Memory B cell (primary cell): ENCODE measurements around the gene SLC25A3.
"Not testable (repeated sequence)": the region's sequence is repeated elsewhere in the genome, so short reads cannot be mapped to it uniquely, and the experiment has no call there.

ENCODE experiments used
- ATAC-seq: fragments of 150-1000 bp; cut with Tn5 transposase; 2 replicates; pipeline ENCODE4 v1.10.0; 2021; ENCODE audit warnings: low read depth, mild to moderate bottlenecking, moderate library complexity
- DNase-seq, 2 donors: peaks; one replicate each; pipeline ENCODE4 v3.0.0; 2022; ENCODE audit warnings: low spot score in 2 of 2
- H3K27ac Mint-ChIP-seq: one replicate; pipeline ENCODE4 v1.8.0; 2022; ENCODE audit warnings: mild to moderate bottlenecking, moderate library complexity, mixed read lengths
- H3K27me3 Mint-ChIP-seq: one replicate; pipeline ENCODE4 v1.8.0; 2022; ENCODE audit warnings: mixed read lengths
- H3K36me3 Mint-ChIP-seq: one replicate; pipeline ENCODE4 v1.8.0; 2022; ENCODE audit warnings: mild to moderate bottlenecking, mixed read lengths
- H3K4me1 Mint-ChIP-seq: one replicate; pipeline ENCODE4 v1.8.0; 2022; ENCODE audit warnings: mixed read lengths
- H3K4me3 Mint-ChIP-seq: one replicate; pipeline ENCODE4 v1.8.0; 2022; ENCODE audit warnings: mild to moderate bottlenecking, moderate library complexity, mixed read lengths
- H3K9me3 Mint-ChIP-seq: one replicate; pipeline ENCODE4 v1.8.0; 2022; ENCODE audit warnings: mixed read lengths

Gene SLC25A3

GRCh38 chr12:98612696-98613334, 19.3 kb downstream of the SLC25A3 start:
- Mint-ChIP-seq H3K27ac (peak overlapping the region; percentile 92), H3K9me3 (no peaks in the 10 kb centered on the region), H3K4me3 (peak overlapping the region; percentile 43), H3K4me1 (peaks cover 12% of the 10 kb centered on the region), H3K36me3 (no peaks in the 10 kb centered on the region), H3K27me3 (no peaks in the 10 kb centered on the region)
- peak; percentile 35 to 42 for DNase-seq
- peak; percentile 96 for ATAC-seq

GRCh38 chr12:98618952-98619351, 25.5 kb downstream of the SLC25A3 start:
- H3K36me3 Mint-ChIP-seq: no peaks in the 10 kb centered on the region
- no peaks in the 10 kb centered on the region for H3K9me3 Mint-ChIP-seq
- H3K27me3 Mint-ChIP-seq: no peaks in the 10 kb centered on the region
- peaks cover 4% of the 10 kb centered on the region for H3K4me1 Mint-ChIP-seq
- DNase-seq (no peak), ATAC-seq (no peak)
- no peak overlapping the region for H3K4me3 Mint-ChIP-seq
- H3K27ac Mint-ChIP-seq: no peak overlapping the region

GRCh38 chr12:98635657-98636323, 42.3 kb downstream of the SLC25A3 start:
- peaks cover 7% of the 10 kb centered on the region for H3K4me1 Mint-ChIP-seq
- no peaks in the 10 kb centered on the region for H3K9me3 Mint-ChIP-seq
- H3K4me3 Mint-ChIP-seq: no peak overlapping the region
- no peak for DNase-seq
- peaks cover 7% of the 10 kb centered on the region for H3K36me3 Mint-ChIP-seq
- H3K27ac Mint-ChIP-seq: no peak overlapping the region
- peak; percentile 83 for ATAC-seq
- no peaks in the 10 kb centered on the region for H3K27me3 Mint-ChIP-seq

- H3K27me3 Mint-ChIP-seq: no peaks in the 10 kb centered on the region
- H3K4me1 Mint-ChIP-seq: peaks cover 9% of the 10 kb centered on the region
- H3K36me3 Mint-ChIP-seq: peaks cover 8% of the 10 kb centered on the region
- ATAC-seq (no peak), DNase-seq (no peak)
- H3K9me3 Mint-ChIP-seq: no peaks in the 10 kb centered on the region
- no peak overlapping the region for H3K4me3 Mint-ChIP-seq
- no peak overlapping the region for H3K27ac Mint-ChIP-seq
Observed at GRCh38 chr12:98637068-98637467, 43.6 kb downstream of the SLC25A3 start.

GRCh38 chr12:98638009-98638408, 44.5 kb downstream of the SLC25A3 start:
- peaks cover 9% of the 10 kb centered on the region for H3K4me1 Mint-ChIP-seq
- H3K27ac Mint-ChIP-seq: no peak overlapping the region
- no peaks in the 10 kb centered on the region for H3K27me3 Mint-ChIP-seq
- DNase-seq (no peak), ATAC-seq (no peak)
- H3K9me3 Mint-ChIP-seq: no peaks in the 10 kb centered on the region
- no peak overlapping the region for H3K4me3 Mint-ChIP-seq
- H3K36me3 Mint-ChIP-seq: peaks cover 5% of the 10 kb centered on the region

- Mint-ChIP-seq H3K27me3 (no peaks in the 10 kb centered on the region), H3K36me3 (peaks cover 3% of the 10 kb centered on the region), H3K27ac (no peak overlapping the region), H3K9me3 (no peaks in the 10 kb centered on the region), H3K4me3 (no peak overlapping the region), H3K4me1 (peaks cover 12% of the 10 kb centered on the region)
- DNase-seq (no peak), ATAC-seq (no peak)
Observed at GRCh38 chr12:98639491-98639890, 46.0 kb downstream of the SLC25A3 start.

GRCh38 chr12:98642801-98643200, 49.3 kb downstream of the SLC25A3 start:
- not testable (repeated sequence) for H3K9me3 Mint-ChIP-seq, H3K27me3 Mint-ChIP-seq, H3K27ac Mint-ChIP-seq, ATAC-seq, H3K36me3 Mint-ChIP-seq, DNase-seq
- peak overlapping the region; percentile 46 for H3K4me3 Mint-ChIP-seq
- peaks cover 10% of the 10 kb centered on the region for H3K4me1 Mint-ChIP-seq

GRCh38 chr12:98644433-98644711, 50.9 kb downstream of the SLC25A3 start:
- H3K27me3 Mint-ChIP-seq: no peaks in the 10 kb centered on the region
- H3K4me1 Mint-ChIP-seq: peaks cover 12% of the 10 kb centered on the region
- peak overlapping the region; percentile 95 for H3K27ac Mint-ChIP-seq
- no peak for DNase-seq
- ATAC-seq: peak; percentile 2
- peaks cover 1% of the 10 kb centered on the region for H3K36me3 Mint-ChIP-seq
- H3K9me3 Mint-ChIP-seq: no peaks in the 10 kb centered on the region
- peak overlapping the region; percentile 99 for H3K4me3 Mint-ChIP-seq

- Mint-ChIP-seq H3K4me3 (peak within 1 kb of the TSS; percentile 99), H3K27ac (peak within 1 kb of the TSS; percentile 95), H3K9me3 (no peaks in the 10 kb centered on the region), H3K36me3 (peaks cover 5% of the 10 kb centered on the region), H3K27me3 (no peaks in the 10 kb centered on the region), H3K4me1 (peaks cover 12% of the 10 kb centered on the region)
- ATAC-seq (peak; percentile 88), DNase-seq (peak; percentile 98 to 99)
Observed at GRCh38 chr12:98644712-98645571, 51.5 kb downstream of the SLC25A3 start, which contains the start of the genes APAF1 and IKBIP. Gene APAF1, plus strand, starts transcription at chr12:98645290. Its CDS starts 3,070 bp downstream, at chr12:98648360. Gene IKBIP, minus strand, starts transcription at chr12:98644788. Its CDS starts 87 bp downstream, at chr12:98644701.

- Mint-ChIP-seq H3K27ac (peak overlapping the region; percentile 95), H3K4me1 (peaks cover 12% of the 10 kb centered on the region), H3K9me3 (no peaks in the 10 kb centered on the region), H3K27me3 (no peaks in the 10 kb centered on the region), H3K4me3 (peak overlapping the region; percentile 99), H3K36me3 (peaks cover 5% of the 10 kb centered on the region)
- ATAC-seq (no peak), DNase-seq (no peak)
Observed at GRCh38 chr12:98645572-98646067, 52.1 kb downstream of the SLC25A3 start.

- Mint-ChIP-seq H3K27ac (peak overlapping the region; percentile 95), H3K36me3 (peaks cover 4% of the 10 kb centered on the region), H3K4me3 (peak overlapping the region; percentile 86), H3K9me3 (no peaks in the 10 kb centered on the region), H3K27me3 (no peaks in the 10 kb centered on the region), H3K4me1 (peaks cover 13% of the 10 kb centered on the region)
- ATAC-seq (no peak), DNase-seq (no peak)
Observed at GRCh38 chr12:98646294-98647090, 53.0 kb downstream of the SLC25A3 start.

- H3K27me3 Mint-ChIP-seq: no peaks in the 10 kb centered on the region
- DNase-seq (no peak), ATAC-seq (no peak)
- H3K9me3 Mint-ChIP-seq: no peaks in the 10 kb centered on the region
- no peak overlapping the region for H3K27ac Mint-ChIP-seq
- H3K36me3 Mint-ChIP-seq: peaks cover 7% of the 10 kb centered on the region
- H3K4me3 Mint-ChIP-seq: no peak overlapping the region
- peaks cover 13% of the 10 kb centered on the region for H3K4me1 Mint-ChIP-seq
Observed at GRCh38 chr12:98651328-98651727, 57.8 kb downstream of the SLC25A3 start.

GRCh38 chr12:98653866-98654493, 60.5 kb downstream of the SLC25A3 start:
- ATAC-seq (peak; percentile 60), DNase-seq (peak in 1 of 2 donors; percentile 36)
- Mint-ChIP-seq H3K27me3 (no peaks in the 10 kb centered on the region), H3K9me3 (no peaks in the 10 kb centered on the region), H3K4me1 (peaks cover 16% of the 10 kb centered on the region), H3K36me3 (peaks cover 18% of the 10 kb centered on the region), H3K4me3 (no peak overlapping the region), H3K27ac (no peak overlapping the region)
